C1 segment of cervical spinal cord (tissue), 14 donors: ENCODE data around the gene CAMK2D.
A peak's percentile ranks its signal among the peaks of the same experiment; 100 is the strongest.

Experiments
- DNase-seq, 14 donors: peaks; one replicate each; lab custom pipeline; 2025; lab: John Stamatoyannopoulos, UW

The CAMK2D gene

GRCh38 chr4:113572620-113573019 is 188.9 kb downstream of the CAMK2D start:
- no peak for DNase-seq

DNA sequence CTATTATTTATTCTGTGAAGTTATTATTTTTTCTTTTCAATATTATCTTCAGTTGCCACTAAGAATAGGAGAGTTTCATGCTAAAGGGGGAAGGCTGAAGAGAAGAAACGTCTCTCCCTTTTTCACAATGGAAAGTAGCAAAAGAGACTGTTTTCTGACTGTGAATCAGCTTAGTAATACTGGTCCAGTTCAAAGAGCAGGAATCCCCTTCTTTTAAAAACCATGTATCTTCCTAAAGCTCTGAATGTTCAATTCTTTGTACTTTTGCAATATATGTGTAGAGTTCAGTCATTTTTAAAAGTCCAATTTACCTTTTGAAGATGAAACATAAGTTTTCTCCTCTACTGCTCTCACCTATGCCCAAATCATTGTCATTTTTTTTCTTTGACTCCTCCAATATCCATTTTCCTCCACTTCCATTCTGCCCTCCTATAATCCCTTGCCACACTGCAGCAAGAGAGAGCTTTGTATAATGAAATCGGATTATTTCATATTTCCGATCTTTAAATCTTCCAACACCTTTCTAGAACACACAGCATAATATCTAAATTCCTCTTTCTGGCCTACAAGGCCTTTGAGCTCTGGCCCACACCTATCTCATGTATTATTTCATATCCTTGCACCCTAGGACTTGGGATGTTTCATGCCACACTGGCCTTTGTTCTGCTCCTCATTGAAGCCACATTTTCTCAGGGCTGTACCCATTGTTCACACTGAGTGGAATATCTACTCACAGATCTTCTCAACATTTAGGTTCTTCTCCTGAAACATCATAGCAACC is 195.3 kb downstream of the CAMK2D start:
- DNase-seq, result no peak

- no peak for DNase-seq
These were observed 195.9 kb downstream of the CAMK2D start for GRCh38 chr4:113565702-113566012.

DNA sequence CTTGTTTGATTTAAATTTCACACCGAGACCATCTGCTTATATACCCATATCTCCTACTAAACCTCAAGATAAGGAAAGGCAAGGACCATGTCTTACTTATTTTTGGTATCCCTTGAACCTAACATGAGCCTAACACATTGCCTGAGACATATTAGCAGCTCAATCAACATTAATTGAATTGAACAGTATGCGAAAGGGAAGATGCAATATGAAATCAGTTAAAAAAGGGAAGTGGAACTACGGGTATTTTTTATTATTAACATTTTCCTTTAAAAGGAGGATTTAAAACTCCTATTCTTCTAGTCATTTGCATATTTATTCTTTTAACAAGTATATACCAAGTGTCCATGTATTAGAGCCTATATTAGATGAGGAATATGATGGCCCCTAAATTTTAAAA is 197.0 kb downstream of the CAMK2D start:
- DNase-seq, result no peak

DNA sequence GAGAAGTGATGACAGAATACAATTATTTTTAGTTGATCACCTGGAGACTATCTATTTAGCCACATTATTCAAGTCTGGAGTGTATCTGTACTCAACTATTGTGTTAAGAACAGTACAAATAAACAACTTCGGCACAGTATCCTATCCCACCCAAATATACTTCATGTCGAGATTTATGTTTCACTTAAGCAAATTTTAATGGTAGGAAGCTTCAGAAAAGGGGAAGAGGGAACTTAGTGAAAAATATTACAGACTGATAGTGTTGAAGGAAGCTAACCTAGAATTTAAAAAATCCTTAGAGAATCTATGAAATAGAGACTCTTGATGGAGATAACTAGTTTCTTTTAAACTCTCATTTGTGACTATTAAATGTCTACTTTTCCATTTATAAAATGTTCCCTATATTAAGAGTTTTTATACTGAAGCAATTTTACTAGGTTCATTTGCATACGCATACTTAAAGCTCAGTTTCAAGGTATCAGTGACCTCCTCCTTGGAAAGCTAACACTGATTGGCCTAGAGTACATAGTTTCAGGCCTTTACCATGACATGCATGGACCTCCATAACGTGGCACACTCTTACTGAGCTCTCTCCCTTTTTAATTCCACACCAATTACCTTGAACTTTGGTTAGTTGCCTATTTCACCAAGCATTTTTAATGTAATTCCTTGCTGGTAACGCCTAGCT is 197.7 kb downstream of the CAMK2D start:
- DNase-seq, result no peak

DNA sequence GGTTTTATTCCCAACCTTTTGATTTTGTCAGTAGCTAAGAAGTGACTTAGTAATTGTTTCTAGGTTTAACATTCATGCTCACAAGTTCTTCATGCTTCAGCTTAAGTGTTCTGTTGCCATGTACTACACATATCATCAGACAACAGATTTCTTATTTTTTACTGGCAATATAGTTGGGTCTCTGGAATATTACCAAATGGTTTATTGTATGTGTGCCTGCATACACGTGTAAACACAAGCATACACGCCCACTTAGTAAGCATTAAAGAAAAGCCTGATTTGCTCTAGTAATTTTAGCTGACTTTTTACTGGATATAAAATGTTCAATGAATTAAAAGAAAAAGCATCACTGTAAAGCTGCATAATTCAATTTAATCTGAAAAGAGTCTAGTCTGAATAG is 199.8 kb downstream of the CAMK2D start:
- no peak for DNase-seq

- no peak for DNase-seq
These were observed 200.4 kb downstream of the CAMK2D start for GRCh38 chr4:113561092-113561491.

DNA sequence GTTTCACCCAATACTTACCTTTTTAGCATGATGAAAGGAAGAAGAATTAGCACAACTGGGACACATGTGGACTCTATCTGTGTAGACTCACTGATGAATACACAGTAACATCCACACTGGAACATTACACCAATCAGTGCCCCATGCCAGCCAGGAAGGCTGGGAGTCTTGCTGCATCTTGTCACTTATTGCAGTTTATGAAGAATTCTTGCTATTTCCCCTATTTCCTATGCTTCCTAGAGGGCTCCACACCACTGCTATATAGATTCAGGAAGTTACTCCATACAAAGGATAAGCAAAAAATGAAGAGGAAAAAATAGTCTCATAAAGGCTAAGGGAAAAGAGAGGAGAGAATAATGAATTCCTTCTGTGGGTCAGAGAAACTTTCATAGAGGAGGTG is 201.0 kb downstream of the CAMK2D start:
- DNase-seq, result no peak

GRCh38 chr4:113559947-113560346 is 201.6 kb downstream of the CAMK2D start:
- no peak for DNase-seq

GRCh38 chr4:113556382-113557134 is 205.0 kb downstream of the CAMK2D start:
- no peak for DNase-seq

DNA sequence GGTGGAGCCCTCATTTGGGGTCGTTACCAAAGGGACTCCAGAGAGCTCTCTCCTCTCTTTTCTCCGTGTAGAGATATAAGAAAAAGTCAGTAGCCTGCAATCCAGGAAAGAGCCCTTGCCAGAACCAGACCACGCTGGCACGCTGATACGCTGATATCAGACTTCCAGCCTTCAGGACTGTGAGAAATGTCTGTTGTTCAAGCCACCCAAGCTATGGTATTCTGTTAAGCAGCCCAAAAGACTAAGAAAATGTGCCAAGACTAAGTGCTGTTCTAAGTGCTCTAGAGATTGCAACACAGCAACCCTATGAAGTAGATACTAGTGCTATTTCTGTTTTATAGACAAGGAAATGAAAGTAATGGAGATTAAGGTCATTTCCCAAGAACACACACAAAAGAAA is 205.7 kb downstream of the CAMK2D start:
- no peak for DNase-seq

- no peak for DNase-seq
These were observed 208.5 kb downstream of the CAMK2D start for GRCh38 chr4:113553082-113553481.

DNA sequence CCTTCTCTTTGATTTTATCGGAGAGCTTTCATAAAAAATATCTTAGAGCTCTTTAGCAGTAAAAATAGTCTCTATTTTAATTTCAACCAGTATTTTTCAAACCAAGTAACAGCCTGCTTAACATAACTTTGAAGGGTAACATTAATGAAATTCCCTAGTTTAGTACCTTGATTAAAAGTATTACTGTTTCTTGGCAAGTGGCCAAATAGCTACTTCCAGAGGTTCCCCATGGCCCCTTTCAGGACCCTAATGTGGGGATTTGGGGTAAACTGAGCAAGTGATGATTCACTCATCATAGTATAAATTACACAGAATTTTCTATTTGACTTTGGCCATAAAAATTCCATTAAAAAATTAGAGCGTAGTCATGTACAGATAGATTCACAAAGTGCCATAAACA is 211.0 kb downstream of the CAMK2D start:
- no peak for DNase-seq

DNA sequence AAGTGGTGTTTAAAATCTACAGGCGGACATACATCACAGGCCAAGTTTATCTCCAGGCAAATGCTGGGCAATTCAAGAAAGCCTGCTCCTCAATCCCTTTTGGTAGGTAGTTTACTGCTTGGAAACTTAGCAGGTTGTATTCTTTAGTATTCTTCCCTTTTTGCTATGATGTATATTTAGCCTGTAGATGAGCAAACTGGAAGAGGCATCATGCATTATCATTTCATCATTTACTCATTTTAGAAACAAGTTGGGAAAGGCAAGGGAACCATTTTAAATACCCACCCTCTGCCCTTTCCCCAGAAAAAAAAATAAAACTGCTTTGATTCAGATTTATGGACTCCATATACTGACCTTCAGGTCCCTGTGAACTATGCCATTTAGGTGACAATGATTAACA is 213.2 kb downstream of the CAMK2D start:
- DNase-seq, result no peak

GRCh38 chr4:113547487-113548042 is 214.0 kb downstream of the CAMK2D start:
- DNase-seq, result peak in 13 of 14 donors; percentile 1 to 81 (median 52)

DNA sequence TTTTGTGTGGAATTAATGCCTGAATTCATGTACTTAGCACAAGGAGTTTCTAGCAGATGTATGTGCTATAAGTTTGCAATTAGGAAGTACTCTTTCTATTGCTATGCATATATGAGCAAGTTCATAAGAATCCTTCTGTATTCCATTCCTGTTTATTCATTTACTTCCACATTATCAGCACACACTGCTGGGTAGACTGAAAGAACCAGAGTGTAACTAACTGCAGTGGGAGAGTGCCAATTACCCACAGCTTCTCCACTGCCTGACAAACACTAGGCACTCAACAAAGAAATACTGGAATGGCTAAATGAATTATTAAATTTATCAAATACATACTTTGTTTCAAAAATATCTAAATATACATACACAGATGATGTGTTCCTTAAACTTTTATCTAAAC is 219.6 kb downstream of the CAMK2D start:
- DNase-seq, result peak in 1 of 14 donors; percentile 15

DNA sequence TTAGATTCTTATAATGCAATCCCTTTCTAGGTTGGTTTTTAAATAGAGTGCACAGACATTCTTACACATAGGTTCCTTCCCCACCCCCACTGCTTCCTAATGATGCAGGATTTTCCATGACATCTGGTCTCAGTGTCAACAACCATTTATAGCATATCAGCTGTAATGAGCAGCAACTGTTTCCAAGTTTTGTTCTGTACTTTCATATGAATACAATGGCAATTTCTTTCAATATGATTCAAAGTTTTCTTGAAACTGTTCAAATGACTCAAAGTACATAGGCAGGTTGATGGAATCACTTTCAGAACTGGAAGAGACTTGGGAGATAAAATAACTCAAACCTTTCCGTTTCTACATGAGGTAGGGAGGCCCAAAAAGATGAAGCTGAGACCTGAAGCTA is 220.7 kb downstream of the CAMK2D start:
- no peak for DNase-seq

DNA sequence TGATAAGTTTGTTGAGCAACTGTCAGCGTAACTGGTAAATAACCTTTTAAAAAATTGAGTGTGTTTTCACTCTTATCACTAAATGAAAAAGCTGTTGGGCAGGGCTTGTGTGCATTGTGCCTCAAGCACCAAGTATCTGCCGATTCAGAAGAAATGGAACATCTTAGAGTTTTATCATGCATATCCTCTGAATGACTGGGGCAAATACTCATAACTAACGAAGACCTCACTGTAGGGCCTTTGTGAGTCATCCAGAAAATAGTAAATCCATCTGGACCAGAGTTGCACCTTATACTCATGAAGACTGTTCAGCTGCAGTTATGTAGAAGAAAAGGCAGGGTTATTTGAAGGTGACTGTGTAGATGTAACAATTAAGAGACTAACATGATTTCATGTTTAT is 222.1 kb downstream of the CAMK2D start:
- no peak for DNase-seq

DNA sequence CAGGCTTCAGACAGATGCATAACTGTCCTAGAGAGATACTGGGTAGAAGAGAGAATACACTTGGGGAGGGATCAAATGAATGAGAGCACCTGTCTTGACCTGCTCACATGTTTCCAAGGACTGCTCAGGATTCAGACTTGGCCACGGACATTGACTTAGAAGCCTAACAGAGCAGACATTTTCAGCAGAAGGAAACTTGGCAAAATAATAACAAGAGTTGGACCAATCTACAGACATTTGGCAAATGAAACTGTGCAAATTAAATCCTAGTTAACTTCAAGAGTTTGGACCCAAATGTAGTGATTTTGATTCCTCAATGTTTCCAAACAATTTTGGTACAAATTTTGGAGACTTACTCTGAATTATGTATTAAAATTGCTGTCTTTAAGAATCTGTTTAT is 223.9 kb downstream of the CAMK2D start:
- DNase-seq, result peak in 2 of 14 donors; percentile 1 to 64

DNA sequence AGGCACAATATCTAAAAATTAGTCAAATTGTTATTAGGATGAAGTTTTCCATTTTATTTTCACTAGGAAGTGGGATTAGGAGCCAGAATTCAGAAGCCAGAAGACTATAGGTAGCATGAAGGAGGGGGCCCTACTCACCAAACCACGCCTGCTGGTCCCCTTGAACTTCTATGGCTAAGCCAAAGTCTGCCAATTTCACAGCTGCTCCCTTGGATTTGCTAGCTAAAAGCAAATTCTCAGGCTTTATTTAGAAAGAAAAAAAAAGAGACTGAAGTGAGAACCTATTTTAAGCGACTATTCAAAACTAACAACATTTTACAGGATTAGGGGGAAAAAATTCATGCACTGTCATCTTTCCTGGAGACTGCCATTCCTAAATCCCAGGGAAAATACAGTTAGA is 224.3 kb downstream of the CAMK2D start:
- no peak for DNase-seq

DNA sequence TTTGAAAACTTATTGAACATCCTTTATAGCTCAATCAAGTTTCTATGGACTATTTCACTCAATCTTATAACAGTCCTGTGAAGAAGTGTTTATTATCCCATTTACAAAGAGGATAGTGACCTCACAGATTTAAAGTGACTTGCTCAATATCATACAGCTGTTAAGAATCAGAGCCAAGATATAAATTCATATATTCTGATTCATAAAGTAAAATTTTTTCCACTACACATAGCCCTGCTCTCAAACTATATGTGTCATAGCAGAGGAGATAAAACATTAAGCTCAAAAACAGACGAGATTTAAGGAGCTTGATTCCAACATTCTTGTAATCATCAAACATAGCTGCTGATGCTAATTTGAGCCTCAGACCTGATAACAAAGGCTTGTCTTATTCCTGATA is 226.8 kb downstream of the CAMK2D start:
- no peak for DNase-seq

DNA sequence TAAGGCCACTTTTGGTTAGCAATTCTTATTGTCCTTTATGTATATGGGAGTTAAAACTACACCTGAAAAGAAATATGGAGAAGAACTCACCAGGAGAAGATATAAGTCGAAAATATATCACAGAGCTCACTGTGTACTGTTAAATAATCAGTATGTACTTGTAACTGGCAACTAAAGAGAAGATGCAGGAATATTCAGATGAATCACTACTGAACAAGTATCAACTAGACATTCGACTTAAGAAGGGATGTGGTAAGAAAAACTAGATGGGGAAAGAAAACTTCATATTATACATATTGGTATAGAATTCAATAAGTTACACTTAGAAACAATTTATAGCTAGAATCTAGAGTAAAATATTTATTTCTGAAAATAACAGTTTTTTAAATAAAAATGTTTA is 230.0 kb downstream of the CAMK2D start:
- no peak for DNase-seq
